Ovary (tissue), 9 donors: ENCODE measurements around the gene DLK2. TPM values are rescaled to one million over a fixed set of nuclear protein-coding genes. Genes with fewer than 3 reads are reported as not detected.
"Not testable (repeated sequence)": the region's sequence is repeated elsewhere in the genome, so short reads cannot be mapped to it uniquely, and the experiment has no call there.

ENCODE experiments used
- DNase-seq, 5 donors: peaks; one replicate each; pipeline ENCODE4 v3.0.0-alpha.2; 2019 to 2020
- H3K27ac ChIP-seq, 2 donors: fragments of 200-600 bp; one replicate each; pipeline versions ENCODE4 v1.5.1 to v1.8.0; 2019 to 2022
- H3K27me3 ChIP-seq: fragments of 200-600 bp; one replicate; pipeline ENCODE4 v1.8.0; 2022
- H3K36me3 ChIP-seq: fragments of 200-600 bp; sonication (generic); one replicate; pipeline ENCODE4 v1.5.1; 2019
- H3K4me1 ChIP-seq: one replicate; pipeline ENCODE4 v1.8.1; 2013; ENCODE audit warnings: mild to moderate bottlenecking, moderate library complexity; ENCODE audit not compliant: insufficient read depth
- H3K4me3 ChIP-seq: fragments of 200-600 bp; sonication (generic); one replicate; pipeline ENCODE4 v1.5.1; 2017
- H3K9me3 ChIP-seq, 2 donors: fragments of 200-600 bp in 1 of 2; sonication (generic) in 1 of 2; one replicate each; pipeline versions ENCODE4 v1.5.1 to v1.8.1; 2013 to 2019; ENCODE audit warnings: mild to moderate bottlenecking in 1 of 2, moderate library complexity in 1 of 2
- EP300 ChIP-seq: sonication (generic); formaldehyde crosslinking; IDR thresholded peaks from one replicate; pipeline ENCODE4 v1.6.1; 2017; ENCODE audit warnings: antibody characterized with exemption
- POLR2A ChIP-seq: fragments of 450-650 bp; IDR thresholded peaks from one replicate; pipeline ENCODE4 v1.6.1; 2017; ENCODE audit warnings: antibody characterized with exemption, mild to moderate bottlenecking, moderate library complexity
- WGBS, 3 donors: extraction: QIAGEN DNeasy Blood & Tissue Kit in 1 of 3; methylation state at CpG; one replicate each; pipeline versions ENCODE4 v1.1.5 to v1.1.7; 2013 to 2017; 5-methylcytosine and 5-hydroxymethylcytosine counted together
- intact Hi-C, 4 donors: fragments of 100-400 bp; cut with DNase I; formaldehyde crosslinking; loops; one replicate each; pipeline versions ENCODE4 v1.11.0 to v1.15.1; 2022 to 2023
- polyA plus RNA-seq, 2 donors: library from polyadenylated mRNA; stranded (reverse); fragments of 200-250 nt in 1 of 2; fragments of 350-450 nt in 1 of 2; fragmentation: Illumina TruSeq in 1 of 2; extraction: RNeasy Lipid Tissue Mini Kit (QIAGEN cat#74804) in 1 of 2; gene quantifications; one replicate each; pipeline ENCODE4 v1.2.3, GENCODE V29; 2013 to 2014
- total RNA-seq, 7 donors: library from RNA; depleted of rRNA in 2 of 7; stranded (reverse); fragments of >200 nt in 2 of 7; fragmentation: NEBNext Ultra II Directional in 3 of 7; extraction: Animal tissue kit (Norgen Biotek cat#: 25700) in 3 of 7; gene quantifications; one replicate each; pipeline versions ENCODE4 v1.1.0 to v1.2.4, GENCODE V29; 2016 to 2023
- TF ChIP-seq, protein P1 (sequence below), 3 donors: fragments of 450-650 bp in 2 of 3; fragments of 200-600 bp in 1 of 3; IDR thresholded peaks; one replicate each; pipeline versions ENCODE4 v1.5.1 to v1.8.0; 2016 to 2022; ENCODE audit warnings: antibody characterized with exemption in 3 of 3, mild to moderate bottlenecking in 1 of 3
- donor health status: DM: no; HTN: no; CAD: no; lungs with moderate emphysema.
- donor health status: DM: no; HTN: no; CAD: no.
- donor health status: Bipolar disorder and iron deficiency.
- donor health status: DM: yes; HTN: yes; CAD: no.
- donor health status: DM: no; HTN: no; CAD: no.
- donor health status: DM: yes; HTN: yes; CAD: no.

DLK2 gene
- total and polyA plus RNA-seq, 9 donors, result 0.18 to 6.0 (median 0.92) TPM

DNA sequence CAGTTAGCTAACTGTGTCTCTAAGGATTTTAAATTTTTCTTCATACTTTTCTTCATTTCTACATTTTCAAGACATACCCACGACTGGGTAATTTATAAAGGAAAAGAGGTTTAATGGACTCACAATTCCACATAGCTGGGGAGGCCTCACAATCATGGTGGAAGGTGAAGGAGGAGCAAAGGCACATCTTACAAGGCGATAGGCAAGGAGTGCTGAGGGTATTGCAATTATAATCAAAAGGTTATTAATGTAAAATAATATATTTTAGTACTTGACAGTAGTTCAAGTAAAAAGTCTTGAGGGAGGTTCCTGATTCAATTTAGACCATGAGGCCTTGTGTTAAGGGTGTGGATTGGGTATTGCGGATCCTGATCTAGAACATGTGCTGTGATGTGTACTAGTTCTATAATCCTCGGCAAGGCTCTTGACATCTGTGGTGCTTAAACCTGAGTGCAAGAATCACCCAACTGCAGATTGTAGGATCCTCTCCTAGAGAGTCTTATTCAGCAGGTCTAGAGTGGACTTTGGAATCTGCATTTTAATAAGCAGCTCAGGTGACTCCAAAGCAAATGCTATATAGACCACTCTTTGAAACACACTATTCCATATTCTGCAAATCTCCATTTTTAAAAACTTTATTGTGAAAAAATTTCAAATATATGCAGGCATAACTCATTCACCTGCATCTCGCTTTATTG lies 35.2 kb downstream of the DLK2 start:
- TF ChIP-seq EP300 (no peak), POLR2A (no peak)
- TF ChIP-seq, protein P1, sequence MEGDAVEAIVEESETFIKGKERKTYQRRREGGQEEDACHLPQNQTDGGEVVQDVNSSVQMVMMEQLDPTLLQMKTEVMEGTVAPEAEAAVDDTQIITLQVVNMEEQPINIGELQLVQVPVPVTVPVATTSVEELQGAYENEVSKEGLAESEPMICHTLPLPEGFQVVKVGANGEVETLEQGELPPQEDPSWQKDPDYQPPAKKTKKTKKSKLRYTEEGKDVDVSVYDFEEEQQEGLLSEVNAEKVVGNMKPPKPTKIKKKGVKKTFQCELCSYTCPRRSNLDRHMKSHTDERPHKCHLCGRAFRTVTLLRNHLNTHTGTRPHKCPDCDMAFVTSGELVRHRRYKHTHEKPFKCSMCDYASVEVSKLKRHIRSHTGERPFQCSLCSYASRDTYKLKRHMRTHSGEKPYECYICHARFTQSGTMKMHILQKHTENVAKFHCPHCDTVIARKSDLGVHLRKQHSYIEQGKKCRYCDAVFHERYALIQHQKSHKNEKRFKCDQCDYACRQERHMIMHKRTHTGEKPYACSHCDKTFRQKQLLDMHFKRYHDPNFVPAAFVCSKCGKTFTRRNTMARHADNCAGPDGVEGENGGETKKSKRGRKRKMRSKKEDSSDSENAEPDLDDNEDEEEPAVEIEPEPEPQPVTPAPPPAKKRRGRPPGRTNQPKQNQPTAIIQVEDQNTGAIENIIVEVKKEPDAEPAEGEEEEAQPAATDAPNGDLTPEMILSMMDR (IDR thresholded peaks at IDR 0.05), result no peak
- intact Hi-C loops, result no loop called here
- H3K27ac ChIP-seq, result no peak overlapping the region
- no peaks in the 10 kb centered on the region for H3K36me3 ChIP-seq
- no peaks in the 10 kb centered on the region for H3K27me3 ChIP-seq
- no peak overlapping the region for H3K4me3 ChIP-seq
- no peaks in the 10 kb centered on the region for H3K9me3 ChIP-seq
- no peak for DNase-seq
- WGBS, 3 donors, result 65 to 66% (median 65%) methylated on average over 5 of the region's 5 CpGs
- no peaks in the 10 kb centered on the region for H3K4me1 ChIP-seq

DNA sequence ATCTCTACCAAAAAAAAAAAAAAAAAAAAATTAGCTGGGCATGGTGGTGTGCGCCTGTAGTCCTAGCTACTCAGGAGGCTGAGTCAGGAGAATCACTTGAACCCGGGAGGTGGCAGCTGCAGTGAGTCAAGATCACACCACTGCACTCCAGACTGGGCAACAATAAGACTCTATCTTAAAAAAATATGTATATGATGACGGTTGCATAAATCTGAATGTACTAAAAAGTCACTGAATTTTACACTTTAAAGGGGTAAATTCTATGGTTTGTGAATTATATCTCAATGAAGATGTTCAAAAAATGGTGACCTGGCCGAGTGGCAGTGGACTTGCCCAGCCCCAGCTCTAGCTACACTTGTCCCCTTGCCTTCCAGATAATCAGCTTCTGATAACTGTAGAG lies 38.4 kb downstream of the DLK2 start:
- intact Hi-C loops, result no loop called here
- H3K9me3 ChIP-seq, result no peaks in the 10 kb centered on the region
- no peaks in the 10 kb centered on the region for H3K36me3 ChIP-seq
- H3K4me3 ChIP-seq, result no peak overlapping the region
- no peaks in the 10 kb centered on the region for H3K27me3 ChIP-seq
- 77 to 78% (median 77%) methylated on average over 4 of the region's 4 CpGs for WGBS, 3 donors
- H3K4me1 ChIP-seq, result no peaks in the 10 kb centered on the region
- DNase-seq, result no peak
- H3K27ac ChIP-seq, result no peak overlapping the region
- TF ChIP-seq EP300 (no peak), POLR2A (no peak)
- TF ChIP-seq, protein P1 (IDR thresholded peaks at IDR 0.05), result no peak

DNA sequence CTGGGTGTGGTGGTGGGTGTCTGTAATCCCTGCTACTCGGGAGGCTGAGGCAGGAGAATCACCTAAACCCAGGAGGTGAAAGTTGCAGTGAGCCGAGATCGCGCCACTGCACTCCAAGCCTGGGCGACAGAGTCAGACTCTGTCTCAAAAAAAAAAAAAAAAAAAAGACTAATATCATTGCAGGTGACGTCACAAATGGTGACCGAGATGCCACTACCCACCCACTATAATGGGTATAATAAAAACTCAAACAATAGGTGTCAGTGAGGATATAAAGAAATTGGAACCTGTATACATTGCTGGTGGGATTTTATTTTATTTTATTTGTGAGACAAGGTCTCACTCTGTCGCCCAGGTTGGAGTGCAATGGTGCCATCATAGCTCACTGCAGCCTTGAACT lies 40.1 kb downstream of the DLK2 start:
- H3K27ac ChIP-seq, H3K27me3 ChIP-seq, H3K9me3 ChIP-seq, H3K36me3 ChIP-seq, DNase-seq, H3K4me1 ChIP-seq, H3K4me3 ChIP-seq, intact Hi-C loops: not testable (repeated sequence)
- 85 to 91% (median 89%) methylated on average over 8 of the region's 8 CpGs for WGBS, 3 donors

DNA sequence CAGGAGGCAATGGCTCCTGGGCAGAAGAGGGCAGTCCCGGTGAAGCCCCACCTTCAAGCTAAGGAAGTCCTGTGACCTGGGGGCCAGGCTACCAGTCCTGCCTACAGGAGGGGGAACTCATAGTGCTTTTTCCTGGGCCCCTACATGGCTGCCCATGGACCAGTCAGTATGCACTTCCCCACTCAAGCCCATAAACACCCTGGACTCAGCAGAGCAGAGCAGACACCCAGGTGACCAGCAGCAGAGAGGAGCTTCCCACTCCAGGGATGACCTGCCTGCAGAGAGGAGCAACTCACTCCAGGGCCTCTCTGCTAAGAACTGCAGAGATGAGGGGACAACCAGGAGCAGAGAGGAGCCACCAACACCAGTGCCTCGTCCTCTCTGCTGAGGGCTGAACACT lies 42.3 kb downstream of the DLK2 start:
- Histone ChIP-seq H3K36me3 (no peaks in the 10 kb centered on the region), H3K27me3 (no peaks in the 10 kb centered on the region), H3K9me3 (no peaks in the 10 kb centered on the region), H3K27ac (no peak overlapping the region), H3K4me1 (no peaks in the 10 kb centered on the region), H3K4me3 (no peak overlapping the region)
- no peak for DNase-seq
- 97 to 100% (median 97%) methylated on average over 1 to 2 of the region's 2 CpGs for WGBS, 3 donors
- intact Hi-C loops, result no loop called here
- TF ChIP-seq, protein P1 (IDR thresholded peaks at IDR 0.05), result no peak
- TF ChIP-seq EP300, result no peak
- no peak for TF ChIP-seq POLR2A

DNA sequence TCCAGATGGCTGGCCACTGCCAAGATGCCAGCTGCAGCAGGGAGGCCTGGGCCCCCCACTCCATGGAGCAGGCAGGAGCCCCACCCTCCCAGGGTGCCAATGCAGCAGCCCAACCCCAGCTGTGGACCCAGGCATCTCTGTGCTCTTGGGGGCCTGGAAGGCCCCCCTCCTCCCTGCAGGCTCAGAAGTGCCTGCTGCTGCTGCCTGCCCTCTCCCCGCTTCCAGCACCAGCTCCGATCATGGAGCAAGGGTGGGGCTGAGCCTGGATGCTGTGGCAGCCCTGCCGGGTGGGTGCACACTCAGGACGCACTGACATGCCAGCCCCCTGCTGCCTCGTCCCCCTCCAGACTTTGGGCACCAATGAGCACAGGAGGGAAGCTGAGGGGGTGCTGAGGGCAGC lies 42.8 kb downstream of the DLK2 start:
- no peaks in the 10 kb centered on the region for H3K4me1 ChIP-seq
- 69 to 76% (median 71%) methylated on average over 5 of the region's 5 CpGs for WGBS, 3 donors
- TF ChIP-seq, protein P1 (IDR thresholded peaks at IDR 0.05), result no peak
- TF ChIP-seq POLR2A (no peak), EP300 (no peak)
- no peak for DNase-seq
- intact Hi-C loops, result no loop called here
- H3K4me3 ChIP-seq, result no peak overlapping the region
- H3K27ac ChIP-seq, result no peak overlapping the region
- H3K36me3 ChIP-seq, result no peaks in the 10 kb centered on the region
- no peaks in the 10 kb centered on the region for H3K9me3 ChIP-seq
- no peaks in the 10 kb centered on the region for H3K27me3 ChIP-seq

DNA sequence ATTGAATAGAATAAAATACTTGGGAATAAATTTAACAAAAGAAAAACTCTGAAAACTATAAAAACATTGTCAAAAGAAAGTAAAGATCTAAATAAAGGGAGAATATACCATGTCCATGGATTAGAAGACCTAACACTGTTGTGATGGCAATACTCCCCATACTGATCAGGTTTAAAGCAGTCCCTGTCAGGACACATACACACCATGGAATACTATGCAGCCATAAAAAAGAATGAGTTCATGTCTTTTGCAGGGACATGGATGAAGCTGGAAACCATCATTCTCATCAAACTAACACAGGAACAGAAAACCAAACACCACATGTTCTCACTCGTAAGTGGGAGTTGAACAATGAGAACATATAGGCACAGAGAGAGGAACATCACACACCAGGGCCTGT lies 44.6 kb downstream of the DLK2 start:
- H3K27me3 ChIP-seq, H3K4me1 ChIP-seq, H3K36me3 ChIP-seq, H3K4me3 ChIP-seq, intact Hi-C loops, H3K27ac ChIP-seq, DNase-seq, H3K9me3 ChIP-seq: not testable (repeated sequence)
- 73 to 97% (median 90%) methylated on average over 1 of the region's 1 CpG for WGBS, 3 donors
